SK-N-SH (cell line): Measurements from ENCODE around the gene HDAC7. TPM values are rescaled to one million over a fixed set of nuclear protein-coding genes. Genes with fewer than 3 reads are reported as not detected.

ENCODE experiments used
- CTCF ChIA-PET: fragments of 300-600, 350-600 bp; formaldehyde crosslinking; extraction: SDS; loops from one replicate; lab custom pipeline; 2021; lab: Yijun Ruan, JAX
- POLR2A ChIA-PET: fragments of 350-600 bp; sonication (Branson Sonifier 250); formaldehyde crosslinking; extraction: SDS; loops from one replicate; lab custom pipeline; 2020; ENCODE audit warnings: antibody characterized with exemption, inconsistent platforms; lab: Yijun Ruan, JAX
- DNase-seq: peaks from one replicate; pipeline ENCODE4 v3.0.0; 2012
- H2AFZ ChIP-seq: fragments of 200-600 bp; sonication (generic); 2 replicates; pipeline ENCODE4 v1.8.1; 2016; ENCODE audit warnings: antibody characterized with exemption, mild to moderate bottlenecking, low read depth
- H3F3A ChIP-seq: fragments of 200-600 bp; sonication (generic); replicated peaks from 2 replicates; pipeline ENCODE3; 2016; ENCODE audit warnings: antibody characterized with exemption, mild to moderate bottlenecking; ENCODE audit not compliant: insufficient read depth
- H3K27ac ChIP-seq, 2 experiments: fragments of 200-500 bp in 1 of 2; fragments of 200-600 bp in 1 of 2; sonication (Bioruptor generic) in 1 of 2; sonication (generic), shearing (Covaris generic) in 1 of 2; 2 replicates each; pipeline versions ENCODE4 v1.5.1 to v1.6.1; 2014 to 2016; ENCODE audit warnings: low read depth in 2 of 2, inconsistent platforms in 1 of 2, low read length in 1 of 2, mild to moderate bottlenecking in 1 of 2, mixed read lengths in 1 of 2
- H3K27me3 ChIP-seq: fragments of 200-600 bp; sonication (generic), shearing (Covaris generic); 2 replicates; pipeline ENCODE4 v1.6.1; 2016; ENCODE audit warnings: mixed run types; ENCODE audit not compliant: insufficient read depth
- H3K36me3 ChIP-seq, 2 experiments: fragments of 200-500 bp in 1 of 2; fragments of 200-600 bp in 1 of 2; sonication (Bioruptor generic) in 1 of 2; sonication (generic) in 1 of 2; replicated peaks in 1 of 2; 2 replicates each; pipeline versions ENCODE3 to v1.5.1; 2014 to 2016; ENCODE audit warnings: low read length in 1 of 2, mild to moderate bottlenecking in 1 of 2; ENCODE audit not compliant: insufficient read depth in 2 of 2, control insufficient read depth in 1 of 2
- H3K4me1 ChIP-seq, 2 experiments: fragments of 200-500 bp in 1 of 2; fragments of 200-600 bp in 1 of 2; sonication (Bioruptor generic) in 1 of 2; sonication (generic), shearing (Covaris generic) in 1 of 2; 2 replicates each; pipeline versions ENCODE4 v1.5.1 to v1.6.1; 2014 to 2016; ENCODE audit warnings: low read depth in 1 of 2, low read length in 1 of 2, mixed run types in 1 of 2; ENCODE audit not compliant: insufficient read depth in 2 of 2, control insufficient read depth in 1 of 2
- H3K4me2 ChIP-seq: fragments of 200-600 bp; sonication (generic), shearing (Covaris generic); 2 replicates; pipeline ENCODE4 v1.6.1; 2017; ENCODE audit warnings: mixed run types
- H3K4me3 ChIP-seq, 2 experiments: fragments of 200-500 bp in 1 of 2; fragments of 200-600 bp in 1 of 2; sonication (Bioruptor generic) in 1 of 2; sonication (generic), shearing (Covaris generic) in 1 of 2; 2 replicates each; pipeline versions ENCODE4 v1.5.1 to v1.8.1; 2014 to 2016; ENCODE audit warnings: low read depth in 2 of 2, inconsistent platforms in 1 of 2, low read length in 1 of 2, mild to moderate bottlenecking in 1 of 2, mixed read lengths in 1 of 2, moderate library complexity in 1 of 2
- H3K79me2 ChIP-seq: fragments of 200-600 bp; sonication (generic); 2 replicates; pipeline ENCODE4 v1.8.1; 2017; ENCODE audit warnings: mild to moderate bottlenecking; ENCODE audit not compliant: insufficient read depth
- H3K9ac ChIP-seq: fragments of 200-600 bp; sonication (generic); 2 replicates; pipeline ENCODE4 v1.6.1; 2017; ENCODE audit warnings: mixed run types
- H3K9me2 ChIP-seq: fragments of 200-600 bp; sonication (generic); 2 replicates; pipeline ENCODE4 v1.6.1; 2017; ENCODE audit warnings: mixed run types
- H3K9me3 ChIP-seq: fragments of 200-600 bp; sonication (generic); 2 replicates; pipeline ENCODE4 v1.6.1; 2017; ENCODE audit warnings: mixed run types, mild to moderate bottlenecking, moderate library complexity
- H4K20me1 ChIP-seq: fragments of 200-600 bp; sonication (generic); 2 replicates; pipeline ENCODE4 v1.6.1; 2017; ENCODE audit warnings: mild to moderate bottlenecking, mixed run types; ENCODE audit not compliant: insufficient read depth
- CHD2 ChIP-seq: fragments of 150-350 bp; IDR thresholded peaks from 2 replicates; pipeline ENCODE4 v1.6.1; 2018; ENCODE audit warnings: low read length; ENCODE audit not compliant: partially characterized antibody
- CTCF ChIP-seq: fragments of 200-600 bp; sonication (generic); IDR thresholded peaks from 2 replicates; pipeline ENCODE4 v1.6.1; 2017; ENCODE audit warnings: antibody characterized with exemption, mild to moderate bottlenecking, moderate library complexity
- EP300 ChIP-seq, 2 experiments: IDR thresholded peaks; 2 replicates each; pipeline versions ENCODE4 v1.4.0 to v1.6.1; 2012; ENCODE audit warnings: borderline replicate concordance in 1 of 2, low read depth in 1 of 2, low read length in 1 of 2
- FOXJ3 ChIP-seq: sonication (generic); formaldehyde crosslinking; IDR thresholded peaks from 2 replicates; pipeline ENCODE4 v1.5.1; 2020; ENCODE audit warnings: mild to moderate bottlenecking, missing genetic modification reagents
- FOXM1 ChIP-seq: IDR thresholded peaks from 2 replicates; pipeline ENCODE4 v1.4.0; 2012; ENCODE audit warnings: low read depth, mild to moderate bottlenecking
- MAX ChIP-seq: IDR thresholded peaks from 2 replicates; pipeline ENCODE4 v1.4.0; 2012; ENCODE audit warnings: low read depth
- MEF2A ChIP-seq: IDR thresholded peaks from 2 replicates; pipeline ENCODE4 v1.4.0; 2012; ENCODE audit warnings: low read depth, borderline replicate concordance
- PBX3 ChIP-seq: IDR thresholded peaks from 2 replicates; pipeline ENCODE4; 2012
- REST ChIP-seq: IDR thresholded peaks from 2 replicates; pipeline ENCODE4 v1.6.1; 2012; ENCODE audit warnings: mild to moderate bottlenecking, low read depth, low read length, moderate library complexity
- TAF1 ChIP-seq: IDR thresholded peaks from 2 replicates; pipeline ENCODE4 v1.6.1; 2012; ENCODE audit warnings: low read depth, mild to moderate bottlenecking, low read length, moderate library complexity, borderline replicate concordance
- TCF12 ChIP-seq: IDR thresholded peaks from 2 replicates; pipeline ENCODE4 v1.4.0; 2012
- TEAD4 ChIP-seq: IDR thresholded peaks from 2 replicates; pipeline ENCODE4 v1.4.0; 2012; ENCODE audit warnings: mild to moderate bottlenecking, borderline replicate concordance; ENCODE audit not compliant: insufficient read depth
- WGBS: methylation state at CpG from one replicate; pipeline ENCODE4 v1.1.6; 2017; ENCODE audit warnings: low lambda C conversion rate; 5-methylcytosine and 5-hydroxymethylcytosine counted together
- polyA plus RNA-seq, 3 experiments: library from polyadenylated mRNA; depleted of rRNA; stranded (reverse); fragments of >200 nt; gene quantifications; 2 replicates each; pipeline ENCODE4 v1.2.3, GENCODE V29; 2012

Gene HDAC7
- polyA plus RNA-seq, 1 of the 3 experiments (the other 2 are of a cell fraction): 51.0 TPM

GRCh38 chr12:47818007-47818376 lies 1.7 kb downstream of the HDAC7 start:
- Histone ChIP-seq H3F3A (peaks cover 13% of the 10 kb centered on the region), H3K27me3 (no peaks in the 10 kb centered on the region), H3K36me3 (peaks cover 3 to 6% of the 10 kb centered on the region in 2 experiments), H3K27ac (peak overlapping the region; percentile 90 to 92; a peak in 3 of 4 replicates), H4K20me1 (peaks cover 56% of the 10 kb centered on the region), H3K4me3 (peak overlapping the region; percentile 63 to 83; a peak in 3 of 4 replicates), H3K4me1 (peaks cover 44 to 52% of the 10 kb centered on the region in 2 experiments), H3K9me3 (no peaks in the 10 kb centered on the region)
- POLR2A ChIA-PET: interaction anchor here (1.1 to 1.8 kb wide), 2 partner anchors 10 to 12 kb away, joined by 3 to 7 read pairs; no protein-coding TSS in a partner anchor
- no peak for TF ChIP-seq MEF2A
- TF ChIP-seq TAF1: no peak
- TF ChIP-seq EP300 (IDR thresholded peaks at IDR 0.05; ENCODE audit: borderline replicate concordance in 1 of 2, low read depth in 1 of 2, low read length in 1 of 2): no peak
- no peak for TF ChIP-seq REST
- TF ChIP-seq MAX: no peak
- TF ChIP-seq FOXJ3 (CRISPR knock-in tag): no peak
- no peak for TF ChIP-seq TCF12
- no peak for TF ChIP-seq FOXM1
- TF ChIP-seq, all 33 proteins: peak for 0
- peaks cover 79% of the 10 kb centered on the region for H3K79me2 ChIP-seq
- 80% methylated on average over 3 of the region's 3 CpGs for WGBS
- peak overlapping the region; percentile 98; the same call in 1 of the 2 replicates for H3K9ac ChIP-seq
- no peaks in the 10 kb centered on the region for H3K9me2 ChIP-seq
- H3K4me2 ChIP-seq: peak overlapping the region; percentile 97
- CTCF ChIA-PET: interaction anchor here (1.0 to 7.3 kb wide), 18 partner anchors 8 to 169 kb away, joined by 3 to 59 read pairs (median 6); partner anchors contain the start of gene RAPGEF3
- no peak overlapping the region for H2AFZ ChIP-seq
- DNase-seq: no peak

GRCh38 chr12:47817272-47818006 lies 2.3 kb downstream of the HDAC7 start:
- CTCF ChIA-PET: interaction anchor here (1.0 to 7.3 kb wide), 17 partner anchors 10 to 169 kb away, joined by 3 to 59 read pairs (median 6); partner anchors contain the start of gene RAPGEF3
- peaks cover 58% of the 10 kb centered on the region for H4K20me1 ChIP-seq
- 70% methylated on average over 4 of the region's 7 CpGs for WGBS
- H3K4me1 ChIP-seq: peaks cover 47 to 57% of the 10 kb centered on the region in 2 experiments
- no peaks in the 10 kb centered on the region for H3K9me2 ChIP-seq
- no peak for TF ChIP-seq CHD2
- no peak for TF ChIP-seq TEAD4
- no peak for TF ChIP-seq PBX3
- peak; percentile 30 for TF ChIP-seq CTCF
- peak overlapping the region; percentile 97 for H3K4me2 ChIP-seq
- no peak overlapping the region for H2AFZ ChIP-seq
- H3K27ac ChIP-seq: peak overlapping the region; percentile 76 to 92; a peak in 3 of 4 replicates
- H3K9me3 ChIP-seq: no peaks in the 10 kb centered on the region
- no peak for DNase-seq
- H3K36me3 ChIP-seq: peaks cover 3 to 6% of the 10 kb centered on the region in 2 experiments
- H3K4me3 ChIP-seq: peak overlapping the region; percentile 22 to 83; a peak in 2 of 4 replicates
- peaks cover 85% of the 10 kb centered on the region for H3K79me2 ChIP-seq
- peak overlapping the region; percentile 98; the same call in 1 of the 2 replicates for H3K9ac ChIP-seq
- H3F3A ChIP-seq: peaks cover 14% of the 10 kb centered on the region
- H3K27me3 ChIP-seq: no peaks in the 10 kb centered on the region
- POLR2A ChIA-PET: interaction anchor here (1.1 to 1.8 kb wide), 2 partner anchors 9 to 13 kb away, joined by 3 to 7 read pairs; no protein-coding TSS in a partner anchor
